GM19193 (cell line): Measurements from ENCODE around the gene LOXL1.

Experiments
- POLR2A ChIP-seq: IDR thresholded peaks from 4 replicates; pipeline ENCODE4 v1.6.1; 2011; ENCODE audit not compliant: insufficient read depth, insufficient read length; ENCODE audit errors: extremely low read depth

LOXL1 gene

GRCh38 chr15:73908822-73909122, 17.5 kb upstream of the LOXL1 start:
- no peak for TF ChIP-seq POLR2A

GRCh38 chr15:73909651-73910050, 16.6 kb upstream of the LOXL1 start:
- TF ChIP-seq POLR2A: no peak

GRCh38 chr15:73910522-73911303, 15.5 kb upstream of the LOXL1 start:
- no peak for TF ChIP-seq POLR2A

- TF ChIP-seq POLR2A: no peak
Measured at GRCh38 chr15:73912030-73912596, 14.1 kb upstream of the LOXL1 start.

- TF ChIP-seq POLR2A: no peak
Measured at GRCh38 chr15:73914145-73914544, 12.1 kb upstream of the LOXL1 start.

- no peak for TF ChIP-seq POLR2A
Measured at GRCh38 chr15:73915082-73915481, 11.2 kb upstream of the LOXL1 start.

- TF ChIP-seq POLR2A: no peak
Measured at GRCh38 chr15:73918784-73919183, 7.5 kb upstream of the LOXL1 start.

- TF ChIP-seq POLR2A: no peak
Measured at GRCh38 chr15:73919706-73920105, 6.6 kb upstream of the LOXL1 start.

GRCh38 chr15:73921254-73921925, 4.9 kb upstream of the LOXL1 start:
- no peak for TF ChIP-seq POLR2A

- TF ChIP-seq POLR2A: no peak
Measured at GRCh38 chr15:73922186-73923151, 3.8 kb upstream of the LOXL1 start.

GRCh38 chr15:73923156-73923487, 3.1 kb upstream of the LOXL1 start:
- no peak for TF ChIP-seq POLR2A

GRCh38 chr15:73923488-73924164, 2.6 kb upstream of the LOXL1 start:
- TF ChIP-seq POLR2A: no peak

GRCh38 chr15:73924171-73924921, 1.9 kb upstream of the LOXL1 start:
- TF ChIP-seq POLR2A: no peak

GRCh38 chr15:73925848-73926218, 429 bp upstream of the LOXL1 start:
- no peak for TF ChIP-seq POLR2A

- TF ChIP-seq POLR2A: no peak
Measured at GRCh38 chr15:73927003-73927475, 777 bp downstream of the LOXL1 start.
